ENCODE measurements around the gene WWOX. TPM values are rescaled to one million over a fixed set of nuclear protein-coding genes. Genes with fewer than 3 reads are reported as not detected.

WWOX gene
- total RNA-seq, 1 experiment from 2014 or later = 15.6 TPM

DNA sequence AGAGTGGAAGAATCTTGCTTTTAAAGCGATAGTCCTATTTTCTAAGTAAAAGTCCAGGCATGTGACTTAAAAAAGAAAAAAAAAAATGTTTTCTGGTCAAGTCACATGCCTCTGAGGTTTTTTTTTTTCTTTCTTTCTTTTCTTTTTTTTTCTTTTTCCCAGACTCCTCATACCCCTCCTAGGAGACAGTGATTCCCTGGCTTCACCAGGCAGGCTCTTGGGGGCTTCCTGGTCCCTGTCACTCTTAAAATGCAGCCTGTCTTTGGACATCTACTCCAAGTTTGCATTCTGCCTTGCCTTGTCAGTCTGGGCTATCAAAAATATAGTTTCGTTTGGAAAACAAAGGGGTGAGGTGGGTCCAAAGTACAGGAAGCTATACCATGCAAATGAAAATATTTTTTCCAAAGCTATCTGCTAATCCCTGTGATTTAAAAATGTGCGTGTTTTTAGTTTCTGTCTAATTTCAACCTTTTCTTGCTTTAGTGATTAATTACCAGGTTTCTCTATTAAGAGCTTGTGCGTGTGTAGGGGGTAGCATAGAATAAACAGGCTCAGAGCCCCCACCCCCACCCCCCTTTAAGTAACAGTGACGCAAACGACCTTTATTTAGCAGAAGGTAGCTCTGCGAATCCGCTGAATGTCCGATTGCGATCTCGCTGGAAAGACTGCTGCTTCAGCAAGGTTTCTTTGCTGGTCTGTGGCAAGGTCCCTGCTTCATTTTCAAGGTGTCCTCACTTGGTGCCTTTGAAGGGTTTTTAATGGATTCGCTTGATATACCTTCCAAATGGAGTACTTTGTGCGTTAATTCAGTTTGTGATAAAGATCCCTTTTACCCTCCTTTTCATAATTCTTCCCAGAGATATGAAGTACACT is 510.2 kb downstream of the WWOX start:
- Histone ChIP-seq H4K5ac (ENCODE audit: insufficient read length, low read depth, low read length) (no peak overlapping the region), H3K23me2 (ENCODE audit: insufficient read length, low read depth, low read length, poor library complexity, severe bottlenecking) (no peaks in the 10 kb centered on the region), H3K18ac (ENCODE audit: insufficient read length, low read depth, low read length) (no peak overlapping the region), H3K27me3 (ENCODE audit: insufficient read depth, low read length) (no peaks in the 10 kb centered on the region), H3K4me2 (ENCODE audit: insufficient read depth, insufficient read length, low read length) (no peak overlapping the region), H2BK5ac (ENCODE audit: insufficient read length, low read length) (no peak overlapping the region), H3K79me2 (ENCODE audit: insufficient read depth, low read length) (no peaks in the 10 kb centered on the region), H2AK5ac (ENCODE audit: insufficient read length, low read length) (no peak overlapping the region), H3T11ph (ENCODE audit: low read length) (no peak overlapping the region), H3K23ac (ENCODE audit: insufficient read length, low read depth, low read length) (no peak overlapping the region), H4K91ac (ENCODE audit: insufficient read length, low read depth, low read length) (no peak overlapping the region), H3K79me1 (ENCODE audit: insufficient read depth, low read depth, low read length, poor library complexity, severe bottlenecking) (no peaks in the 10 kb centered on the region), H2BK120ac (ENCODE audit: low read depth, low read length, poor library complexity, severe bottlenecking) (no peak overlapping the region), H3K27ac (ENCODE audit: insufficient read length, low read depth, low read length) (no peak overlapping the region), H3K4ac (ENCODE audit: low read depth, low read length) (no peak overlapping the region), H2BK12ac (ENCODE audit: insufficient read length, low read depth, low read length) (no peak overlapping the region), H4K8ac (replicated peaks; ENCODE audit: insufficient read length, low read depth, low read length) (no peak overlapping the region), H2AFZ (ENCODE audit: low read length) (no peak overlapping the region), H3K9ac (ENCODE audit: extremely low read depth, insufficient read length, low read length) (no peak overlapping the region), H2BK15ac (ENCODE audit: low read depth, low read length) (no peak overlapping the region), H4K20me1 (ENCODE audit: control insufficient read depth, insufficient read depth, insufficient read length) (no peaks in the 10 kb centered on the region), H3K4me1 (ENCODE audit: insufficient read depth, low read length) (peaks cover 15% of the 10 kb centered on the region), H3K56ac (ENCODE audit: insufficient read length, low read depth, low read length) (no peak overlapping the region), H3K14ac (ENCODE audit: insufficient read depth, low read length) (no peak overlapping the region), H2BK20ac (ENCODE audit: low read depth, low read length, poor library complexity, severe bottlenecking) (no peak overlapping the region), H3K9me3 (ENCODE audit: control insufficient read depth, low read depth, low read length) (no peaks in the 10 kb centered on the region)
- Mint-ChIP-seq H3K9me3 (no peaks in the 10 kb centered on the region), H3K4me3 (no peak overlapping the region), H3K27me3 (ENCODE audit: low read depth) (no peaks in the 10 kb centered on the region), H3K4me1 (peaks cover 53 to 58% of the 10 kb centered on the region in 2 experiments), H3K27ac (no peak overlapping the region; a peak in 1 of 7 replicates), H3K36me3 (ENCODE audit: insufficient read depth in 1 of 3, low read depth in 3 of 3) (no peaks in the 10 kb centered on the region; a peak in 2 of 7 replicates)
- no CpG with 5 or more reads among the region's 13 CpGs for WGBS (ENCODE audit: extremely low coverage, insufficient read length, low lambda C conversion rate)
- DNase-seq = no peak
- TF ChIP-seq, protein P1, sequence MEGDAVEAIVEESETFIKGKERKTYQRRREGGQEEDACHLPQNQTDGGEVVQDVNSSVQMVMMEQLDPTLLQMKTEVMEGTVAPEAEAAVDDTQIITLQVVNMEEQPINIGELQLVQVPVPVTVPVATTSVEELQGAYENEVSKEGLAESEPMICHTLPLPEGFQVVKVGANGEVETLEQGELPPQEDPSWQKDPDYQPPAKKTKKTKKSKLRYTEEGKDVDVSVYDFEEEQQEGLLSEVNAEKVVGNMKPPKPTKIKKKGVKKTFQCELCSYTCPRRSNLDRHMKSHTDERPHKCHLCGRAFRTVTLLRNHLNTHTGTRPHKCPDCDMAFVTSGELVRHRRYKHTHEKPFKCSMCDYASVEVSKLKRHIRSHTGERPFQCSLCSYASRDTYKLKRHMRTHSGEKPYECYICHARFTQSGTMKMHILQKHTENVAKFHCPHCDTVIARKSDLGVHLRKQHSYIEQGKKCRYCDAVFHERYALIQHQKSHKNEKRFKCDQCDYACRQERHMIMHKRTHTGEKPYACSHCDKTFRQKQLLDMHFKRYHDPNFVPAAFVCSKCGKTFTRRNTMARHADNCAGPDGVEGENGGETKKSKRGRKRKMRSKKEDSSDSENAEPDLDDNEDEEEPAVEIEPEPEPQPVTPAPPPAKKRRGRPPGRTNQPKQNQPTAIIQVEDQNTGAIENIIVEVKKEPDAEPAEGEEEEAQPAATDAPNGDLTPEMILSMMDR (conservative IDR thresholded peaks at IDR 0.05) = no peak
